ENCODE measurements around the gene TMEM187. TPM values are rescaled to one million over a fixed set of nuclear protein-coding genes. Genes with fewer than 3 reads are reported as not detected.

The TMEM187 gene
- total RNA-seq, 1 donor from 2014 or later, result 7.1 TPM

- intact Hi-C loops (cut with DNase I), result no loop called here
- no peak for DNase-seq
- ATAC-seq (ENCODE audit: poor library complexity), result no peak
Observed at GRCh38 chrX:153933748-153934147, 38.8 kb upstream of the TMEM187 start.

GRCh38 chrX:153934148-153934761, 38.3 kb upstream of the TMEM187 start:
- intact Hi-C loops (cut with DNase I), result no loop called here
- no peak for DNase-seq
- no peak for ATAC-seq (ENCODE audit: poor library complexity)

- DNase-seq (peak; percentile 81), ATAC-seq (ENCODE audit: poor library complexity) (peak; percentile 97)
- intact Hi-C loops (cut with DNase I), result no loop called here
Observed at GRCh38 chrX:153934762-153935325, 37.7 kb upstream of the TMEM187 start, which contains the start of gene NAA10. Gene NAA10, minus strand, starts transcription at chrX:153935037. Its CDS starts 133 bp downstream, at chrX:153934904.

GRCh38 chrX:153935326-153935851, 37.2 kb upstream of the TMEM187 start:
- DNase-seq (no peak), ATAC-seq (ENCODE audit: poor library complexity) (peak; percentile 7)
- intact Hi-C loops (cut with DNase I), result no loop called here

- ATAC-seq (ENCODE audit: poor library complexity) (no peak), DNase-seq (no peak)
- intact Hi-C loops (cut with DNase I), result no loop called here
Observed at GRCh38 chrX:153937056-153937455, 35.5 kb upstream of the TMEM187 start.

- intact Hi-C loops (cut with DNase I), result no loop called here
Observed at GRCh38 chrX:153938226-153938786, 34.2 kb upstream of the TMEM187 start.

GRCh38 chrX:153939573-153939972, 33.0 kb upstream of the TMEM187 start:
- intact Hi-C loops (cut with DNase I), result no loop called here
- no peak for ATAC-seq (ENCODE audit: poor library complexity)
- DNase-seq, result no peak

More at GRCh38 chrX:153938226-153938786, 34.2 kb upstream of the TMEM187 start:
- ATAC-seq (ENCODE audit: poor library complexity) (no peak), DNase-seq (no peak)

GRCh38 chrX:153941336-153942252, 31.0 kb upstream of the TMEM187 start:
- ATAC-seq (ENCODE audit: poor library complexity) (no peak), DNase-seq (no peak)
- intact Hi-C loops (cut with DNase I), result loop anchor here (10.0 kb wide), 1 partner anchor 147 kb away; the partner anchor contains the start of genes IDH3G and SSR4

- ATAC-seq (ENCODE audit: poor library complexity) (peak; percentile 67), DNase-seq (peak; percentile 81)
- intact Hi-C loops (cut with DNase I), result loop anchor here (10.0 kb wide), 1 partner anchor 149 kb away; the partner anchor contains the start of genes IDH3G and SSR4
Observed at GRCh38 chrX:153944140-153944799, 28.3 kb upstream of the TMEM187 start, which contains the start of gene RENBP. Gene RENBP, minus strand, starts transcription at chrX:153944643. Its CDS starts 33 bp downstream, at chrX:153944610.

GRCh38 chrX:153944800-153945150, 27.8 kb upstream of the TMEM187 start:
- intact Hi-C loops (cut with DNase I), result loop anchor here (10.0 kb wide), 1 partner anchor 150 kb away; the partner anchor contains the start of genes IDH3G and SSR4
- ATAC-seq (ENCODE audit: poor library complexity) (peak; percentile 28), DNase-seq (no peak)

GRCh38 chrX:153945956-153946943, 26.3 kb upstream of the TMEM187 start:
- intact Hi-C loops (cut with DNase I), result loop anchor here (10.0 kb wide), 1 partner anchor 151 kb away; the partner anchor contains the start of genes IDH3G and SSR4
- no peak for DNase-seq

GRCh38 chrX:153947009-153947769, 25.4 kb upstream of the TMEM187 start:
- peak; percentile 81 for DNase-seq
- peak; percentile 76 for ATAC-seq (ENCODE audit: poor library complexity)
- intact Hi-C loops (cut with DNase I), result loop anchor here (10.0 kb wide), 1 partner anchor 152 kb away; the partner anchor contains the start of genes IDH3G and SSR4

More at GRCh38 chrX:153945956-153946943, 26.3 kb upstream of the TMEM187 start:
- no peak for ATAC-seq (ENCODE audit: poor library complexity)

- intact Hi-C loops (cut with DNase I), result loop anchor here (10.0 kb wide), 1 partner anchor 153 kb away; the partner anchor contains the start of genes IDH3G and SSR4
- no peak for ATAC-seq (ENCODE audit: poor library complexity)
- no peak for DNase-seq
Observed at GRCh38 chrX:153948002-153948466, 24.5 kb upstream of the TMEM187 start.

- intact Hi-C loops (cut with DNase I), result loop anchor here (10.0 kb wide), 1 partner anchor 154 kb away; the partner anchor contains the start of genes IDH3G and SSR4
- ATAC-seq (ENCODE audit: poor library complexity) (no peak), DNase-seq (no peak)
Observed at GRCh38 chrX:153948847-153949805, 23.4 kb upstream of the TMEM187 start.

- intact Hi-C loops (cut with DNase I), result loop anchor here (5.0 kb wide), 1 partner anchor 188 kb away; the partner anchor contains the start of gene PLXNB3
- ATAC-seq (ENCODE audit: poor library complexity) (no peak), DNase-seq (no peak)
Observed at GRCh38 chrX:153950127-153950526, 22.4 kb upstream of the TMEM187 start.

All from Right ventricle myocardium superior (tissue), 1 donor.